IMR-90 (cell line): Measurements from ENCODE around the gene DPH6. TPM values are rescaled to one million over a fixed set of nuclear protein-coding genes. Genes with fewer than 3 reads are reported as not detected.

ENCODE experiments used
- ATAC-seq: fragments of 200-7000 bp; cut with Tn5 transposase; 2 replicates; pipeline ENCODE4 v1.9.1; 2020; ENCODE audit warnings: low read depth, mild to moderate bottlenecking, moderate library complexity
- BruUV-seq: library from RNA; stranded (reverse); fragments of 400-500 nt; replicated peaks from 2 replicates; lab custom pipeline; 2021; lab: Mats Ljungman, UMichigan
- CTCF ChIA-PET: fragments of 300-600 bp; formaldehyde crosslinking; extraction: SDS; loops from one replicate; lab custom pipeline; 2021; ENCODE audit warnings: antibody characterized with exemption; lab: Yijun Ruan, JAX
- POLR2A ChIA-PET: fragments of 300-600 bp; sonication (Branson Sonifier 250); formaldehyde crosslinking; loops from one replicate; lab custom pipeline; 2022; ENCODE audit warnings: antibody characterized with exemption; ENCODE audit not compliant: unreplicated experiment; lab: Charles Lee
- DNase-seq: peaks from one replicate; pipeline ENCODE4 v3.0.0; 2013
- H2AFZ ChIP-seq: replicated peaks from 2 replicates; pipeline ENCODE3; 2013; ENCODE audit warnings: low read length, mild to moderate bottlenecking; ENCODE audit not compliant: poor library complexity
- H2AK5ac ChIP-seq: 2 replicates; pipeline ENCODE4 v1.6.1; 2013; ENCODE audit warnings: low read depth, low read length, inconsistent platforms
- H2AK9ac ChIP-seq: replicated peaks from 2 replicates; pipeline ENCODE3; 2013; ENCODE audit warnings: mild to moderate bottlenecking, low read depth, low read length, moderate library complexity; ENCODE audit not compliant: poor library complexity
- H2BK120ac ChIP-seq: 2 replicates; pipeline ENCODE4 v1.6.1; 2013; ENCODE audit warnings: low read depth, low read length, inconsistent platforms
- H2BK15ac ChIP-seq: 3 replicates; pipeline ENCODE4 v1.6.1; 2013; ENCODE audit warnings: low read depth, low read length, inconsistent platforms
- H2BK20ac ChIP-seq: 2 replicates; pipeline ENCODE4 v1.6.1; 2013; ENCODE audit warnings: low read depth, mild to moderate bottlenecking, inconsistent platforms, low read length, moderate library complexity
- H2BK5ac ChIP-seq: 2 replicates; pipeline ENCODE4 v1.6.1; 2013; ENCODE audit warnings: mild to moderate bottlenecking, low read depth, low read length, inconsistent platforms; ENCODE audit not compliant: poor library complexity, severe bottlenecking
- H3K14ac ChIP-seq: replicated peaks from 2 replicates; pipeline ENCODE4 v1.6.1; 2013; ENCODE audit warnings: low read depth, low read length, inconsistent platforms
- H3K18ac ChIP-seq: 2 replicates; pipeline ENCODE4 v1.6.1; 2013; ENCODE audit warnings: low read depth, low read length, control low read depth
- H3K23ac ChIP-seq: 2 replicates; pipeline ENCODE4 v1.6.1; 2013; ENCODE audit warnings: low read depth, low read length, inconsistent platforms
- H3K27ac ChIP-seq: 2 replicates; pipeline ENCODE4 v1.5.1; 2013; ENCODE audit warnings: mild to moderate bottlenecking, control low read depth, low read length; ENCODE audit not compliant: insufficient read depth
- H3K27me3 ChIP-seq: 2 replicates; pipeline ENCODE4 v1.6.1; 2013; ENCODE audit warnings: low read length; ENCODE audit not compliant: control insufficient read depth, insufficient read depth
- H3K36me3 ChIP-seq: 2 replicates; pipeline ENCODE4 v1.6.1; 2013; ENCODE audit warnings: low read length, mixed read lengths; ENCODE audit not compliant: control insufficient read depth, insufficient read depth
- H3K4ac ChIP-seq: 2 replicates; pipeline ENCODE4 v1.6.1; 2013; ENCODE audit warnings: low read depth, low read length, inconsistent platforms
- H3K4me1 ChIP-seq: 2 replicates; pipeline ENCODE4 v1.6.1; 2013; ENCODE audit warnings: low read length, mixed read lengths; ENCODE audit not compliant: control insufficient read depth, insufficient read depth
- H3K4me2 ChIP-seq: 2 replicates; pipeline ENCODE4 v1.6.1; 2013; ENCODE audit warnings: low read depth, mild to moderate bottlenecking, control low read depth, low read length, moderate library complexity
- H3K4me3 ChIP-seq: 2 replicates; pipeline ENCODE4 v1.5.1; 2013; ENCODE audit warnings: low read depth, mild to moderate bottlenecking, control low read depth, low read length, moderate library complexity; ENCODE audit not compliant: insufficient read depth
- H3K56ac ChIP-seq: 2 replicates; pipeline ENCODE4 v1.6.1; 2013; ENCODE audit warnings: low read length, inconsistent platforms; ENCODE audit not compliant: insufficient read depth; ENCODE audit errors: extremely low read depth
- H3K79me1 ChIP-seq, 2 experiments: 2 replicates each; pipeline ENCODE4 v1.6.1; 2013; ENCODE audit warnings: low read length in 2 of 2, inconsistent platforms in 1 of 2, low read depth in 1 of 2
- H3K9ac ChIP-seq: 2 replicates; pipeline ENCODE4 v1.6.1; 2013; ENCODE audit warnings: low read depth, low read length, control low read depth
- H3K9me1 ChIP-seq: 2 replicates; pipeline ENCODE4 v1.6.1; 2013; ENCODE audit warnings: low read length, inconsistent platforms; ENCODE audit not compliant: insufficient read depth
- H3K9me3 ChIP-seq: 2 replicates; pipeline ENCODE4 v1.6.1; 2013; ENCODE audit warnings: low read length; ENCODE audit not compliant: control insufficient read depth, insufficient read depth
- H4K20me1 ChIP-seq: 2 replicates; pipeline ENCODE4 v1.6.1; 2013; ENCODE audit warnings: low read length, inconsistent platforms; ENCODE audit not compliant: insufficient read depth
- H4K5ac ChIP-seq: 2 replicates; pipeline ENCODE4 v1.6.1; 2013; ENCODE audit warnings: mild to moderate bottlenecking, low read depth, low read length, control low read depth
- H4K8ac ChIP-seq, 2 experiments: 2 replicates each; pipeline ENCODE4 v1.6.1; 2013; ENCODE audit warnings: low read depth in 2 of 2, low read length in 2 of 2, control low read depth in 1 of 2, inconsistent platforms in 1 of 2
- H4K91ac ChIP-seq: 2 replicates; pipeline ENCODE4 v1.6.1; 2013; ENCODE audit warnings: low read depth, low read length, inconsistent platforms; ENCODE audit not compliant: insufficient read depth
- CEBPB ChIP-seq: IDR thresholded peaks from 2 replicates; pipeline ENCODE4 v1.6.1; 2012; ENCODE audit warnings: low read depth, low read length, improper control_type of control experiment
- CHD1 ChIP-seq: IDR thresholded peaks from 2 replicates; pipeline ENCODE4 v1.6.1; 2012; ENCODE audit warnings: low read depth, low read length, improper control_type of control experiment
- ELK1 ChIP-seq: fragments of 150-350 bp; IDR thresholded peaks from 2 replicates; pipeline ENCODE4 v1.6.1; 2016; ENCODE audit warnings: low read depth, mild to moderate bottlenecking, low read length, moderate library complexity, borderline replicate concordance
- FOS ChIP-seq: fragments of 150-350 bp; IDR thresholded peaks from 2 replicates; pipeline ENCODE4 v1.6.1; 2016; ENCODE audit warnings: low read depth, low read length
- MAZ ChIP-seq: IDR thresholded peaks from 2 replicates; pipeline ENCODE4 v1.6.1; 2012; ENCODE audit warnings: low read depth, mild to moderate bottlenecking, low read length, improper control_type of control experiment, moderate library complexity, borderline replicate concordance
- MXI1 ChIP-seq: IDR thresholded peaks from 2 replicates; pipeline ENCODE4 v1.6.1; 2012; ENCODE audit warnings: low read depth, mild to moderate bottlenecking, low read length, moderate library complexity, borderline replicate concordance
- NFE2L2 ChIP-seq: fragments of 150-350 bp; IDR thresholded peaks from 2 replicates; pipeline ENCODE4 v1.6.1; 2016; ENCODE audit warnings: low read depth, mild to moderate bottlenecking, low read length
- RCOR1 ChIP-seq: IDR thresholded peaks from 2 replicates; pipeline ENCODE4 v1.6.1; 2012; ENCODE audit warnings: mild to moderate bottlenecking, low read length, improper control_type of control experiment; ENCODE audit not compliant: insufficient replicate concordance
- RFX5 ChIP-seq: IDR thresholded peaks from 2 replicates; pipeline ENCODE4 v1.8.0; 2012; ENCODE audit warnings: low read depth, mild to moderate bottlenecking, low read length, moderate library complexity
- SMC3 ChIP-seq: fragments of 150-350 bp; IDR thresholded peaks from 2 replicates; pipeline ENCODE4 v1.6.1; 2016; ENCODE audit warnings: low read depth, mild to moderate bottlenecking, antibody characterized with exemption, low read length, moderate library complexity
- USF2 ChIP-seq: fragments of 150-350 bp; IDR thresholded peaks from 2 replicates; pipeline ENCODE4 v1.6.1; 2017; ENCODE audit warnings: mild to moderate bottlenecking, antibody characterized with exemption, low read length, low read depth
- WGBS, 2 experiments: methylation state at CpG; one replicate each; pipeline versions ENCODE4 v1.1.5 to v1.1.7; 2013; ENCODE audit warnings: missing lambda C conversion rate in 2 of 2; ENCODE audit not compliant: insufficient read length in 1 of 2; ENCODE audit errors: extremely low coverage in 2 of 2; 5-methylcytosine and 5-hydroxymethylcytosine counted together
- dilution Hi-C: fragments of 300-500 bp; cut with HindIII; formaldehyde crosslinking; loops from one replicate; pipeline ENCODE4 v1.14.3; 2018; ENCODE audit warnings: low sequenced_read_pairs; ENCODE audit not compliant: unreplicated experiment
- in situ Hi-C: fragments of 300-500 bp; cut with MboI; formaldehyde crosslinking; loops from 3 replicates; pipeline ENCODE4 v1.14.3; 2019; ENCODE audit warnings: low sequenced_read_pairs, inconsistent platforms, mixed read lengths
- intact Hi-C: fragments of 100-400 bp; cut with micrococcal nuclease; formaldehyde crosslinking; loops from 2 replicates; pipeline ENCODE4 v1.10.0; 2022
- polyA plus RNA-seq, 3 experiments: library from polyadenylated mRNA; depleted of rRNA; stranded (reverse); fragments of >200 nt; gene quantifications; 2 replicates each; pipeline ENCODE4 v1.2.3, GENCODE V29; 2012; ENCODE audit warnings: low replicate concordance in 1 of 3
- total RNA-seq: library from RNA; depleted of rRNA; stranded (reverse); fragments of >200 nt; gene quantifications from 2 replicates; pipeline ENCODE4 v1.2.3, GENCODE V29; 2012

Gene DPH6
- total and polyA plus RNA-seq, 2 of the 4 experiments (the other 2 are of a cell fraction), result 6.1 to 8.1 TPM

- BruUV-seq, result no TSS peak
- H2AK9ac ChIP-seq, result no peak overlapping the region
Observed at GRCh38 chr15:35485411-35485810, 60.6 kb downstream of the DPH6 start.

More at GRCh38 chr15:35485411-35485810, 60.6 kb downstream of the DPH6 start:
- no peak overlapping the region for H4K8ac ChIP-seq
- no peaks in the 10 kb centered on the region for H3K9me1 ChIP-seq
- no peak overlapping the region for H2BK120ac ChIP-seq
- H2AFZ ChIP-seq, result no peak overlapping the region
- no peak overlapping the region for H3K4me3 ChIP-seq
- TF ChIP-seq SMC3 (no peak), RFX5 (no peak), ELK1 (no peak), NFE2L2 (no peak), MXI1 (no peak), RCOR1 (no peak), MAZ (no peak), FOS (no peak), CEBPB (no peak), USF2 (no peak), CHD1 (no peak)
- H3K56ac ChIP-seq, result no peak overlapping the region
- H2BK5ac ChIP-seq, result no peak overlapping the region
- H4K20me1 ChIP-seq, result no peaks in the 10 kb centered on the region
- H3K23ac ChIP-seq, result no peak overlapping the region
- H3K4ac ChIP-seq, result no peak overlapping the region
- no peak overlapping the region for H3K14ac ChIP-seq
- H4K5ac ChIP-seq, result no peak overlapping the region
- no peak overlapping the region for H4K91ac ChIP-seq
- peaks cover 2% of the 10 kb centered on the region for H3K4me1 ChIP-seq
- in situ Hi-C loops (loop anchor here (5.0 kb wide), 1 partner anchor 48 kb away; no protein-coding TSS in a partner anchor), dilution Hi-C loops (no loop called here), intact Hi-C loops (no loop called here)
- ChIA-PET POLR2A (no interaction called here), CTCF (no interaction called here)
- H3K9ac ChIP-seq, result no peak overlapping the region
- H2BK20ac ChIP-seq, result no peak overlapping the region
- H3K79me1 ChIP-seq, result no peaks in the 10 kb centered on the region
- no peaks in the 10 kb centered on the region for H3K27me3 ChIP-seq
- no CpG with 5 or more reads among the region's 2 CpGs for WGBS, 2 experiments
- H2AK5ac ChIP-seq, result no peak overlapping the region
- H3K27ac ChIP-seq, result no peak overlapping the region
- DNase-seq, result no peak
- 0 out of 2 replicates have a peak, but pooled peaks cover 1% of the 10 kb centered on the region for H3K36me3 ChIP-seq
- peaks cover 6% of the 10 kb centered on the region; the same call in 1 of the 2 replicates for H3K9me3 ChIP-seq
- no peak for ATAC-seq
- H3K18ac ChIP-seq, result no peak overlapping the region
- H3K4me2 ChIP-seq, result no peak overlapping the region
- no peak overlapping the region for H2BK15ac ChIP-seq
